HuH-7 (cell line): ENCODE measurements around the gene RGS5.

ENCODE experiments used
- DNase-seq: peaks from one replicate; pipeline ENCODE4 v3.0.0; 2011; ENCODE audit warnings: low spot score

The RGS5 gene

DNA sequence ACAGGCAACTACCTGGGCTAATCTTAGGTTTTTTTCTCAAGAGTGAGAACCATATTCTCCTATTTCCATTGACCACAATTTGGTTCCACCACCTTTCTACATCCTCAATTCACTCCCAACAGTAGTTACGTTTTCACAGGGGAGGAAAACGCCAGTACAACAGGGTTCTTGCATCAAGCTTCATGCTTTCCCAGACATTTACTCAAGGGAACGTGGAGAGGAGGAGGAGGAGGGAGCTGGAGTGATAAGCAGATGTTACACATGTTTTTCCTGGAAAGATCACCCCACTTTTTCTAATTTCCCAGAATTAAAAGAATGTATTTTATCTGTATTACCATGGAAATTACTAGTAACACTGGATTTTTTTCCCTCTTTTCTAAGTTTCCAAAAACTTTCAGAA, 58.3 kb downstream of the RGS5 start:
- DNase-seq: no peak

DNA sequence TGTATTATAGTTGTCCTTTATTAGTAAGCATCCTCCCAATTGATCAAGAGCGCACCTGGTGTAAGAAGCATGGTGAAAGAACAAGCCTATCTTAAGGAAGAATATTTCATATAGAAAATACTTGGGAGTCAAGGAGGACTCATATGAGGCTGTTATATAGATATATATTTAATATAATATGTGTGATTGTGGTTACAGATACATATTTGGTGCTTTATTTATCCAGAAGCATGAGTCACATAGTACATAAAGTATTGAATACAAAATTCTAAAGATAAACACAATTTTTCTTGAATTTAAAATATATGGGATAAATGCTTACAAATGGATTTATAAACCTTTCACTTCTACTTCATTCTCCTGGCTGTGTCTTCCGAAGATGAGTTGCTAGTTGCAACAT, 60.6 kb downstream of the RGS5 start:
- no peak for DNase-seq

DNA sequence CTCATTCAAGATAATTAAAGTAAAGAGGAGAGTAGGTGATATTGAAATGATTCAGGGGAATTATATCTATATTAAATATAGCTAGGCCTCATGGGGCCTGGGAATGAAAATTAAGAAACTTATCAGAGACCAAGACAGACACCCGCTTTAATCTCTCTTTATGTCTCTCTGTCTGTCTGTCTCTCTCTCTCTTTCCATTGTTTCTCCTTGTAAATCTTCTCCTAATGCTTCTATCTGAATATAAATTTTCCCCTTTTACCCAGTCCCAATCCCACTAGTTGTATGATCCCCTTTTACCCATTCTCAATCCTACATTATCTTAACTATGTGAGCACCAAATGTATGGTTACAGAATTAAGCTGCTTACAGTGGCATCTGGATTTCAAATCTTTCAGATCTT, 61.2 kb downstream of the RGS5 start:
- no peak for DNase-seq

DNA sequence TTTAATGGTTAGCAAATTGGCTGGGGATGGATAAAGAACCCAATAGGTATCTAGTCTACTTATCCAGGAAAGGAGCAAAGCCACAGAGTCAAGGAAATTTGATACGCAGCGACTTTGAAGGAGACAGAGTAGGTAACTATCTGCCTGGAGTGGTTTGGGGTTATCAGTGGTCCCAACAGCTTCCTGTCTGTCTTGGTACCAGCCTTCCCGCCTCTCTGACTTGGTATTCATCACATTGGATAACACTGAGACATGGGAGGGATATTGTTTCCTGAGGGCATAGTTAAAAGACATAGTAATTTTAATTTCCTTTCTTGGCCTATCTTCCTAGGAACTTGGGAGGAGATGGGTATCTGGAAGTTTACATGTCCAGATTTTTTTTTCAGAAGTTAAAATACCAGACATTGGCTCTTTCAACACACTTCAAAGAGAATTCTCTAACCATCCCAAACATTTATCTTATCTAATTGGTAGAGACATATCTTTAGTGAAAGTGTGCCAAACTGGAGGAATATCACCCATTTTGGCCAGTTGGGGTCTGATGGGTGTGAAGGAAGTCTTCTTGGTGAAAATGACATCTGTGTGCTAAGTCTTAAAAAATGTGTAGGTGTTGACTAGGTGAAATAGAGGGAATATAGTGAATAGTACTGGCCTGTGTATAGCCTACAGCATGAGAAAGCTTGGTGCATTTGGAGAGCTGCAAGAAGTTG, 65.0 kb downstream of the RGS5 start:
- no peak for DNase-seq

DNA sequence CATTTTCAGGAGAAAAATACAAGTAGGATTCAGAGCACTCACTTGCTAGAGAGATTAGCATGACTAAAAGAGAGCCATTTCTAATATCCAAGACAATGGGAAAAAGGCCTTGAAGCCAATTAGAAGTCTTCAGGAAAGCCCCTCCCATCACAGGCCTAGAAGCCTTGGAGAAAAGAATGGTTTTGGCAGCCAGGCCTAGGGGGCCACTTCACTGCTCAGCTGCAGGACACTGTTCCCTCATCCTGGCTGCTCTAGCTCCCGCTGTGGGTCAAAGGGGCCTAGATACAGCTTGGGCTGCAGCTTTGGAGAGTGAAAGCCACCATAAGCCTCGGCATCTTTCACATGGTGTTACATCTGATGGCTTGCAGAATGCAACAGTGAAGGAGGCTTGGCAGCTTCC, 70.7 kb downstream of the RGS5 start:
- no peak for DNase-seq

DNA sequence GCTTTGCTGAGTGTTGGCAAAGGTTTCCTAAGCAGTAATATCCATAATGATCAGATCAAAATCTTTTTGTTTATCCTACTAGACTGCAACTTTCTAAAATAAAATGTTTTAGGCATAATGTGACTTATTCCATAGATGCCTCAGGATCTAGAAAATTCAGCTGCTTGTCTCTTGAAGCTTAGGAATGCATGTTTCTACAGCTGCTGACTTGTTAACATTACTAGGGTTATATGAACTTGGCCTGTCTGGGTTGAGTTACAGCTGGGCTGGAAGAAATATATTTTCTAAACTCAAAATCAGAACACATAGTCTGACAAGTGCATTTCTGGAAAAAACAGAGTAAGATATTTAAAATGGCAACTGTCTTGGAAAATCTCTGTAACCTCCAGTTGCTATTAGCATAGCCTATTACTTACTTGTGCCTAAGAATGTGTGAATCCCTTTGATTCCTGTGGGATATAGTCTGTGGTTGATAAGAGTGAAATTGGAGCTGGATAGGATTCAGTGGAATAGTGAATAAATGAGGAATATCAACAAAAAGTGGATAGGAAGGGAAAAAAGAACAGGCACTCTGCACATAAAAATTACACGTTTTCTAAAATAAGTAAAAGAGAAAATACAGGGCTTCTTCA, 72.4 kb downstream of the RGS5 start:
- DNase-seq: no peak

DNA sequence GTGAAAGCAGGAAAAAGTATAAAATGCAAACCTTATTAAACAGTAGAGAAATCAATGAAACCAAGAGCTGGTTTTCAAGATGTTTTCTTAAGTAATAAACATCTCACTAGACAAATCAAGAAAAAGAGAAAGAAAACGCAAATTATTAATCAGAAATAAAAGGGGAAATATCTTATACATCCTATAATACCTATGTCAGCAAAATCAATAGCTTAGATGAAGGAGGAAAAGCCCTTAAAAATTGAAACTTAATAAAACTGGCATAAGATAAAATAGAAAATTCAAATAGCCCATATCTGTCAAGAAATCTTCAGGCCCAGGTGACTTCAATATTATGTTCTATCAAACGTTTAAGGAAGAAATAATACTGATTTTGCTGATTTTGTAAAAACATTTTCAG, 74.4 kb downstream of the RGS5 start:
- no peak for DNase-seq

DNA sequence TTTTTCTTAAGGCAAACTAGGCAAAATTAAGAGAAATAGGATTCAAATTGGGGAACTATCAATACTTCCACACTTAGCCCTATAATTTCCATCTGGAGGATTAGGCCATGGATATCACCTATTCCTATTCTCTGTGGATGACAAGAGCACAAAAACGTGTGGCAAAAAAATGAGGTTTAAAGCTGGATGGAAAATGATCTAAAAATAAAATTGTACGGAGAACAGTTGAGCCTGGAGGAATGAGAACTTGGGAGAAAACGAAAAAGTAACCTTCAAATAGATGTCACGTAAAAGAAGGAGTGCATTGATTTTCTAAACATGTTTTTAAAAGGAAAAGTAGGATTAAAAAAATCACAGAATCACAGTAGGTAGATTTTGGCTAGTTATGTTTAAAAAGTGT, 77.9 kb downstream of the RGS5 start:
- no peak for DNase-seq

DNA sequence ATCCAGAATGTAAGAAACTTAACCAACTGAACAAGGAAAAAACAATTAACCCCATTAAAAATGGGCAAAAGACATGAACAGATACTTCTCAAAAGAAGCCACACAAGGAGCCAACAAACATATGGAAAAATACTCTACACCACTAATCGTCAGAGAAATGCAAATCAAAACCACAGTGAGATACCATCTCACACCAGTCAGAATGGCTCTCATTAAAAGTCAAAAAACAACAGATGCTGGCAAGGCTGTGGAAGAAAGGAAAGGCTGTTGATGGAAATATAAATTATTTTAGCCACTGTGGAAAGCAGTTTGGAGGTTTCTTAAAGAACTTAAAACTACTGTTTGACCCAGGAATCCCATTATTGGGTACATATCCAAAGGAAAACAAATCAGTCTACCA, 82.3 kb downstream of the RGS5 start:
- no peak for DNase-seq

DNA sequence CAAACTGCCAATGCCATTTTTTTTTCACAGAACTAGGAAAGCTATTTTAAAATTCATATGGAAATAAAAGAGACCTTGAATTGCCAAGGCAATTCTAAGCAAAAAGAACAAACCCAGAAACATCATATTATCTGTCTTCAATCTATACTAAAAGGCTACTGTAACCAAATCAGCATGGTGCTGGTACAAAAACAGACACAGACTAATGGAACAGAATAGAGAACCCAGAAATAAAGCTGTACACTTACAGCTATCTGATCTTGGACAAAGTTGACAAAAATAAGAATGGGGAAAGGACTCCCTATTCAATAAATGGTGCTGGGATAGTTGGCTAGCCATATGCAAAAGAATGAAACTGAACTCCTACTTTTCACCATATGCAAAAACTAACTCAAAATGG, 83.0 kb downstream of the RGS5 start:
- no peak for DNase-seq

DNA sequence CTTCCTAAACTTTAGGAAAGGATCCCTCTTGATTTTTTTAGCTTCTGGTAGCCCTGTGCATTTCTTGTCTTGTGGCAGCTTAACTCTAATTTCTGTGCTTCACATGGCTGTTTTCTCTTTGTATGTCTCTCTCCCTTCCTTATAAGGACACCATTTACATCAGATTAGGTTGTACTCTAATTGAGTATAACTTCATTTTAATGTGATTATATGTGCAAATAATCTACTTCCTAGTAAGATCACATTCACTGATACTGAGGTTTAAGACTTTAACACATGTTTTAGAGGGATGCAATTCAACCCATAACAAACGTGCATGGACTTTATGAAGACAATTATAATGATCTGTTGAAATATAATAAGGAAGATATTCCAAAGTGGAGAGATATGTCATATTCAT, 86.8 kb downstream of the RGS5 start:
- DNase-seq: no peak

DNA sequence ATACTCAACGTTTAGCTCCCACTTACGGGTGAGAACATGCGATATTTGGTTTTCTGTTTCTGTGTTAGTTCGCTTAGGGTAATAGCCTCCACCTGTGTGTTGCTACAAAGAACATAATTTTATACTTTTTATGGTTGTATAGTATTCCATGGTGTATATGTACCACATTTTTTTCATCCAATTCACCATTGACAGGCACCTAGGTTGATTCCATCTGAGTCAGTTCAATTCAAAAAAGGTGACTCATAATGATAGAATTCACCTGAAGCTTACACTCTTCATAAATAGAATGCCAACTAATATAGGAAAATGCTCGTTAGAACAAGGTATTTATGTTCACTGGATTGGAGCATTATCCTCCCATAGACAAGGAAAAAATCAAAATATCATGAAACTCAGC, 95.1 kb downstream of the RGS5 start:
- no peak for DNase-seq

DNA sequence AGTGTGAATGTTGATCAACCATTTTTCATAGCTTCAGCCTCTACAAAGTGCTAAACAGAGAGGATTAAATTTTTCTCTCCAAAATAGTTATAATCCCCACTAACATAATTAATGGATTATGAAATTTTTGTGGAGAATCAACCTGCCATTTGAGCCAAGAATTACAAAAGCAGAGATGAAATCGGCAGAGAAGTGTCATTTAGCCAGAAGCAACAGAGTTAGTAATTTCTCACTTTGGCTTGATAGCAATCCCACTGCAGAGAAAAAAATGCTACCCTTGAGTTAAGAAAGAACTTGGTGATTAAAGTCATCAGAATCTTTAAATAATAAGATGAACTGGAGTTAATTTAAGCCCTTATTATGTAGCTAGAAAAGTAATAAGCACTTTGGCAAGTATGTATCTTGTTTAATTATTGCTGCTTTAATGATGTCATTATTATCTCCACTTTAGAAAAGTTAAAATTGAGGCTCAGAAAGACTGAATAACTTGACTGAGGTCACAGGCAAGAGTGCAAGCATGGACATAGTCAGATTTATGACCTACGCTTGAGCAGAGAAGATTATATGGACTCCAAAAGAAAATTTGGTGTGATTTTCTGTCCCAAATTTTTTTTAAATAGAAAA, 96.2 kb downstream of the RGS5 start:
- DNase-seq: no peak

DNA sequence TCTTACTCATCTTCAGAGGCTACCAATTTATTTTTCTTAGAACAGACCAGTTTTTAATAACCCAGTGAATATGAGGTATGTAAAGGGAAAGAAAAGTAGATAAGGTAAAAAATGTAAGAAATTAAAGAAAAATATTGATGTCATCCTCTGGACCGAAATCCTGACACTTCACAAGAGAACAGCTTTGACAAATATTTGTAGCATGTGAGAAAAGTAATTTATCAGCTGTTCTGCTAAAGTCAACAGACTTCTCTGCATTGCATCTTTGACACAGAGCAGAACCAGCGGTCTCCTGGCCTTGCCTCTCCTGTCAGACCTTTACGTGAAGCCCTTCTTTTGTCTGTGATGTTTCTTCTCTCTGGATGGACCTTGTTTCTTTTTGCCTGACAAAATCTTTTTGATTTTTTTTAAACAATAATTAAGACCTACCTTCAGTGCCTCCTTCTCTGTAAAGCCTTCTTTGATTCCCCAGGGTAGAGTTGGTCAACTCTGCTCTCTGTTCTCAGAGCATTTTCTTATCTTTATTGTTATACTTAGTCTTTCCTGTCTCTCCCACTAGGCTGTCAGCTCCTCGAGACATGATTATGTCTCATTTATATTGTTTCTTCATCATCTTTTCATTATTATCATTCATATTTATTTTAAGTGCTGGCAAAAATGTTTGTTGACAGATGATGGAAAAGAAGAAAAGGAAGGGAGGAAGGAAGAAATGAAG, 98.2 kb downstream of the RGS5 start:
- no peak for DNase-seq

DNA sequence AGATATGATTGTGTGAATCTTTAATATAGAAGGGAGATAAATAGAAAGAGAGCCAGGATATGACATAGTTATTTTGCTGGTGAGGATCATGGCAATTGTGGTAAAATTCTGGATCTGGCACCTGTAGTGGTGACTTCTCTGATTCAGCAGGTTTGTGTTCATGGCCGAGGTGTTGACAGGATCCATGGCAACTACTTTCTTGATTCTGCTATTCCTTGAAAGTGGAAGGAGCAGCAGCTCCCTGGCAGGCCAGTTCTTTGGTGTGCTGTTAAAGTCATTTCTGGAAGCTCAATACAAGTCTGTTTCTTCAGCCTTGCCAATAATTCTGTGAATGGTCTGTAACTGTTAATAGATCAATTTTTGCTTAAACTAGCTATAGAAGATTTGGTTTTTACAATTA, 100.1 kb downstream of the RGS5 start:
- DNase-seq: no peak

DNA sequence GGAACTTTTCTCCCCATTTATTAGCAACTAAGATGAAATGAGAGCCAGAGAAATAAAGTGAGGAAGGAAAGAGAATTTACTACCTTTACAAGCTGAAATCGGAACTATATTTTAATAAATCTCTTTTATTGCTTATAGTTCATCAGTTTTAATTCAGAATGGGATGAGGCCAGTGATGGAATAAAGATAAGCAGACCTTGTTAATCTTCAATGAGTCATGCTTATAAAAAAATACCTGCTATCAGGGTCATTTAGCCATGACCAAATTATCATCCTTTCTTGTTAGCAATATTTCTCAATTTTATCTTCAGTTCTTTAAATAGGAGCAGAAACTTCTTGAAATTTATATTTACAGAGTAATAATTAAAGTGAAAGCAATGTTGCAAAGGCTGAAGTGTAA, 107.5 kb downstream of the RGS5 start:
- no peak for DNase-seq

DNA sequence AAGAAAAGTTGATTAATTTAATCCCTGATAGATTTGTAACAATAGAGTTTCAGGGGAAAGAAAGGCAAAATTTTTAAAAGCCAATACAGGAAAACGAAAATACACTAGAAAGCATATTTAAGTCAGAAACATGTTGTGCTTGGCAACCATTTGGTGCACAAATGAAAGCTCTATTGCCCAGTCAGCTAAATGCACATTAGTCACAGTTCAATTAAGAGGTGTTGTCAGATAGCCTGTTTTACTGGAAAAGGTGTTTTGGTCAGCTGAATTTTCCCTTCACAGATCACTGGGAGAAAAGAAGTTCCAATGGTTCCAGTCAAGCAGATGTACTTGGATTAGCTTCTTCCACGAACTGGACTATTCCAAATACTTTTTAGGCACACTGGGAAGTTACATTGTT, 108.1 kb downstream of the RGS5 start:
- DNase-seq: no peak

DNA sequence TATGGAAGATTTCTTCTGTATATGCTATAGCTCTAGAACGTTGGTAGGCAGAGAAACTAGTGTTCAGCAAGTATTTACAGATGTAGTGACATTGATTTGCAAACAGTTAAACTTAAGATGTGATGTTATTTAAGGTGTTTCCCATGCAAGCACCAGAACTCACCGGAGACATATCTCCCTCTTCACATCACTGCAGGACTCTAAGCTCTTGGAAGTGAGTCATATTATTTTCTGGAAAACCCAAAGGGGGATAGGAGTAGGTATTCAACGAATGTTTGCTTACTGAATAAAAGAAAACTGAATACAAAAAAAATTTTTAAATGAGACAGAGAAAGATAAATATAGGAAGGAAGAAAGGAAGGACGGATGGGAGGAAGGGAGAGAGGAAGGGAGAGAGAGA, 108.5 kb downstream of the RGS5 start:
- no peak for DNase-seq

DNA sequence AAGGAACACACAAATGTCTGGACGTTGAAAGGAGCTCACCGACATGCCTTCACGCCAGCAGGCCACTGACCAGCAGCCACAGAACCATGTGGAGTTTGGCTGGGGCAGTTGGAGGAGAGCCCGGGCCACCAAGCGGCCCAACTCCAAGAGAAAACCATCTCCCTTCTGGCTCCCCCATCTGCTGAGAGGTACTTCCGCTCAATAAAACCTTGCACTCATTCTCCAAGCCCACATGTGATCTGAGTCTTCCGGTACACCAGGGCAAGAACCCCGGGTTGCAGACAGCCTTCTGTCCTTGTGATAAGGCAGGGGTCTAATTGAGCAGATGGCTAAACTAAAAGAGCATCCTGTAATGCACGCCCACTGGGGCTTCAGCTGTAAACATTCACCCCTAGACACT, 109.1 kb downstream of the RGS5 start:
- no peak for DNase-seq

DNA sequence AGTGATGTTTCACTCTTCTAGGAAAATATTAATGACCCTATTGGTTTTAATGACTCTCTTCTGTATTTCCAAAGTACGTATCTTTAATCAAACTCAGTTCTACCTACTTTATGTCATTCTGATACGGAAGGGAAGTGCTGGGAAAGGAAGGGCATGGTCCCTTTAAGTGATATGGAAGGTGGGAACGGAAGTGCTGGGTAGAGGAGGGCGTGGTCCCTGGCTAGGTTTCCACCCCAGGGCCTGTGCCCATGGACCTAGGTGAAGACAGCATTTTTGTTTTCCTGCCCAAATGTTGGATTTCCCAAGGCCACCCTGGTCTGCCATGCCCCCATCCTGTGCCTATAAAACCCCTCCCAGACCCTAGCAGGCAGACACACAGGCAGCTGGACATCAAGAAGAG, 109.5 kb downstream of the RGS5 start:
- no peak for DNase-seq
